ENCODE measurements around the gene GABPB2. TPM values are rescaled to one million over a fixed set of nuclear protein-coding genes. Genes with fewer than 3 reads are reported as not detected.
A peak's percentile ranks its signal among the peaks of the same experiment; 100 is the strongest.

Gene GABPB2
- total RNA-seq, 1 donor from 2014 or later: 19.2 TPM

GRCh38 chr1:151047591-151047924 is 23.0 kb upstream of the GABPB2 start, which contains the start of gene C1orf56:
C1orf56 (plus strand) TSS chr1:151047751; CDS start chr1:151047848, 97 bp downstream.
- peak within 1 kb of the TSS; percentile 72 to 85 for H3K4me3 ChIP-seq
- H3K9me3 ChIP-seq: no peaks in the 10 kb centered on the region
- intact Hi-C loops (cut with DNase I): no loop called here
- peak in 1 of 2 donors; percentile 59 for TF ChIP-seq POLR2A (IDR thresholded peaks at IDR 0.05)
- TF ChIP-seq POLR2AphosphoS5 (IDR thresholded peaks at IDR 0.05; ENCODE audit: insufficient read depth in 1 of 2, low read depth in 1 of 2): peak; percentile 28 to 87
- TF ChIP-seq, protein P1, sequence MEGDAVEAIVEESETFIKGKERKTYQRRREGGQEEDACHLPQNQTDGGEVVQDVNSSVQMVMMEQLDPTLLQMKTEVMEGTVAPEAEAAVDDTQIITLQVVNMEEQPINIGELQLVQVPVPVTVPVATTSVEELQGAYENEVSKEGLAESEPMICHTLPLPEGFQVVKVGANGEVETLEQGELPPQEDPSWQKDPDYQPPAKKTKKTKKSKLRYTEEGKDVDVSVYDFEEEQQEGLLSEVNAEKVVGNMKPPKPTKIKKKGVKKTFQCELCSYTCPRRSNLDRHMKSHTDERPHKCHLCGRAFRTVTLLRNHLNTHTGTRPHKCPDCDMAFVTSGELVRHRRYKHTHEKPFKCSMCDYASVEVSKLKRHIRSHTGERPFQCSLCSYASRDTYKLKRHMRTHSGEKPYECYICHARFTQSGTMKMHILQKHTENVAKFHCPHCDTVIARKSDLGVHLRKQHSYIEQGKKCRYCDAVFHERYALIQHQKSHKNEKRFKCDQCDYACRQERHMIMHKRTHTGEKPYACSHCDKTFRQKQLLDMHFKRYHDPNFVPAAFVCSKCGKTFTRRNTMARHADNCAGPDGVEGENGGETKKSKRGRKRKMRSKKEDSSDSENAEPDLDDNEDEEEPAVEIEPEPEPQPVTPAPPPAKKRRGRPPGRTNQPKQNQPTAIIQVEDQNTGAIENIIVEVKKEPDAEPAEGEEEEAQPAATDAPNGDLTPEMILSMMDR (IDR thresholded peaks at IDR 0.05): no peak
- H3K27ac ChIP-seq: peak within 1 kb of the TSS; percentile 93
- H3K4me1 ChIP-seq: peaks cover 22% of the 10 kb centered on the region
- no peak for DNase-seq (ENCODE audit: extremely low spot score in 2 of 2)
- peaks cover 0 to 8% of the 10 kb centered on the region in 2 donors for H3K36me3 ChIP-seq
- no peaks in the 10 kb centered on the region for H3K27me3 ChIP-seq

DNA sequence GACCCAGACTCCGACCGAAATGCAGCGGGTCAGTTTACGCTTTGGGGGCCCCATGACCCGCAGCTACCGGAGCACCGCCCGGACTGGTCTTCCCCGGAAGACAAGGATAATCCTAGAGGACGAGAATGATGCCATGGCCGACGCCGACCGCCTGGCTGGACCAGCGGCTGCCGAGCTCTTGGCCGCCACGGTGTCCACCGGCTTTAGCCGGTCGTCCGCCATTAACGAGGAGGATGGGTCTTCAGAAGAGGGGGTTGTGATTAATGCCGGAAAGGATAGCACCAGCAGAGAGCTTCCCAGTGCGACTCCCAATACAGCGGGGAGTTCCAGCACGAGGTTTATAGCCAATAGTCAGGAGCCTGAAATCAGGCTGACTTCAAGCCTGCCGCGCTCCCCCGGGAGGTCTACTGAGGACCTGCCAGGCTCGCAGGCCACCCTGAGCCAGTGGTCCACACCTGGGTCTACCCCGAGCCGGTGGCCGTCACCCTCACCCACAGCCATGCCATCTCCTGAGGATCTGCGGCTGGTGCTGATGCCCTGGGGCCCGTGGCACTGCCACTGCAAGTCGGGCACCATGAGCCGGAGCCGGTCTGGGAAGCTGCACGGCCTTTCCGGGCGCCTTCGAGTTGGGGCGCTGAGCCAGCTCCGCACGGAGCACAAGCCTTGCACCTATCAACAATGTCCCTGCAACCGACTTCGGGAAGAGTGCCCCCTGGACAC is 22.5 kb upstream of the GABPB2 start:
- Histone ChIP-seq H3K27me3 (no peaks in the 10 kb centered on the region), H3K27ac (peak overlapping the region; percentile 93), H3K9me3 (no peaks in the 10 kb centered on the region), H3K4me3 (peak overlapping the region; percentile 72 to 85), H3K36me3 (peaks cover 0 to 13% of the 10 kb centered on the region in 2 donors), H3K4me1 (peaks cover 22% of the 10 kb centered on the region)
- no peak for DNase-seq (ENCODE audit: extremely low spot score in 2 of 2)
- peak in 1 of 2 donors; percentile 80 for TF ChIP-seq POLR2AphosphoS5 (IDR thresholded peaks at IDR 0.05; ENCODE audit: insufficient read depth in 1 of 2, low read depth in 1 of 2)
- TF ChIP-seq POLR2A (IDR thresholded peaks at IDR 0.05): no peak
- TF ChIP-seq, protein P1 (IDR thresholded peaks at IDR 0.05): peak in 1 of 3 experiments; percentile 24
- intact Hi-C loops (cut with DNase I): no loop called here

DNA sequence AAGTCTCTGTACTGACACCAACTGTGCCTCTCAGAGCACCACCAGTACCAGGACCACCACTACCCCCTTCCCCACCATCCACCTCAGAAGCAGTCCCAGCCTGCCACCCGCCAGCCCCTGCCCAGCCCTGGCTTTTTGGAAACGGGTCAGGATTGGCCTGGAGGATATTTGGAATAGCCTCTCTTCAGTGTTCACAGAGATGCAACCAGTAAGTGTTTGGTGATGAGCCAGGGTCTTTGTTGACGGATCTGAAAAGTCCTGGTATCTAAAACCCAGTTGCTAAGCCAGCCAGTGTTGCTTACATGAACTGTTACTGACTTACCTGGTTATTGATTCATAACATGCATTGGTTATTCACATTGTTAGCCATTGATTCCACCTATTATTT is 21.9 kb upstream of the GABPB2 start:
- intact Hi-C loops (cut with DNase I): no loop called here
- Histone ChIP-seq H3K4me3 (peak overlapping the region; percentile 72 to 85), H3K27ac (peak overlapping the region; percentile 93)

GRCh38 chr1:151049458-151049857 is 21.1 kb upstream of the GABPB2 start:
- Histone ChIP-seq H3K4me1 (peaks cover 22% of the 10 kb centered on the region), H3K9me3 (no peaks in the 10 kb centered on the region)

More for the DNA sequence above, 21.9 kb upstream of the GABPB2 start:
- H3K36me3 ChIP-seq: peaks cover 0 to 19% of the 10 kb centered on the region in 2 donors
- H3K27me3 ChIP-seq: no peaks in the 10 kb centered on the region
- no peaks in the 10 kb centered on the region for H3K9me3 ChIP-seq
- no peak for DNase-seq (ENCODE audit: extremely low spot score in 2 of 2)
- TF ChIP-seq, protein P1 (IDR thresholded peaks at IDR 0.05): peak in 1 of 3 experiments; percentile 51
- no peak for TF ChIP-seq POLR2AphosphoS5 (IDR thresholded peaks at IDR 0.05; ENCODE audit: insufficient read depth in 1 of 2, low read depth in 1 of 2)
- H3K4me1 ChIP-seq: peaks cover 22% of the 10 kb centered on the region

More at GRCh38 chr1:151049458-151049857, 21.1 kb upstream of the GABPB2 start:
- no peak overlapping the region for H3K4me3 ChIP-seq
- intact Hi-C loops (cut with DNase I): no loop called here
- H3K36me3 ChIP-seq: peaks cover 1 to 27% of the 10 kb centered on the region in 2 donors
- TF ChIP-seq POLR2A (IDR thresholded peaks at IDR 0.05): no peak
- TF ChIP-seq POLR2AphosphoS5 (IDR thresholded peaks at IDR 0.05; ENCODE audit: insufficient read depth in 1 of 2, low read depth in 1 of 2): no peak
- TF ChIP-seq, protein P1 (IDR thresholded peaks at IDR 0.05): no peak
- no peaks in the 10 kb centered on the region for H3K27me3 ChIP-seq
- no peak for DNase-seq (ENCODE audit: extremely low spot score in 2 of 2)
- no peak overlapping the region for H3K27ac ChIP-seq

All from vagina (tissue), 2 donors.